Stimulated activated CD4-positive, alpha-beta T cell treated with anti-CD3 and anti-CD28 coated beads, TNF-alpha, amount 100 ng/mL, for 1 hour (primary cell): ENCODE data around the gene SMARCAL1.

Experiments used
- DNase-seq, 3 donors: peaks; one replicate each; pipeline ENCODE4 v3.0.0-alpha.2; 2020; ENCODE audit warnings: low read depth in 3 of 3, low spot score in 1 of 3

SMARCAL1 gene

GRCh38 chr2:216522892-216523502 is 110.7 kb downstream of the SMARCAL1 start:
- DNase-seq: no peak

GRCh38 chr2:216525972-216526371 is 113.7 kb downstream of the SMARCAL1 start:
- no peak for DNase-seq

GRCh38 chr2:216526939-216527338 is 114.7 kb downstream of the SMARCAL1 start:
- no peak for DNase-seq

GRCh38 chr2:216527600-216527999 is 115.3 kb downstream of the SMARCAL1 start:
- no peak for DNase-seq

- DNase-seq: no peak
These were observed 120.3 kb downstream of the SMARCAL1 start for GRCh38 chr2:216532562-216532961.
